TTC549 (cell line): ENCODE data around the gene RGS10.
"Not testable (repeated sequence)": the region's sequence is repeated elsewhere in the genome, so short reads cannot be mapped to it uniquely, and the experiment has no call there.

Experiments used
- FAIRE-seq: peaks from 2 replicates; lab custom pipeline; 2012; peaks lifted over from hg19 to GRCh38; lab: Jason Lieb, UNC

The RGS10 gene

DNA sequence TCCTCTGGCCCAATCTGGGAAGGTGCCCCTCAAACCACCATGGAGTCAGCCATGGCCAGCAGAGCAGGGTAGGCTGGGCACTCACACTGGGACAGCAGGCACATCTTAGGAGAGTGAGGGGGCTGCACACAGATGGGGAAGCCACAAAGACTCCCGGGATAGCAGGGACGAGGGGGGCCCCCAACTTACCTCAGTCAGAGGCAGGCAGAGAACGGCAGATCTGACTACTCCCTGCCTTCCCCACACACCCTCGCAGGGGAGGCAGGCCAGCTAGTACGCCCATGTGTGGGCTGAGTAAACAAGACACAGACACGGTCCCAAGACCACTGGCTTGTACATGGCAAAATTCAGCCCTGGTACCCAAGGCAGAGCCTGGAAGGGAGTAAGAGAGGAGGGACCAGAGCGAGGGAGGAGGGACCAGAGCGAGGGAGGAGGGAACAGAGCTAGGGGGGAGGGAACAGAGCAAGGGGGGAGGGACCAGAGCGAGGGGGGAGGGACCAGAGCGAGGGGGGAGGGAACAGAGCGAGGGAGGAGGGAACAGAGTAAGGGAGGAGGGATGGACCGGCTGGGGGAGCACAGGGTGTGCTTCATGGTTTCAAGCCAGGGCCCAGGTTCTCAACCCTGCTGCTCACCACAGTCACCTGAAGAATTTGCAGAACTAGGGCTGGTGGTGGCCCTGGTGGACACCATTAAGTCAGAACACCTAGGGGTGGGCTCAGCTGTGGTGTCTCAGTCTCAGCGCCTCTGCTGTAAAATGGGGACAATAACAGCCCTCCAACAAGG, 73.8 kb downstream of the RGS10 start:
- no peak for FAIRE-seq

DNA sequence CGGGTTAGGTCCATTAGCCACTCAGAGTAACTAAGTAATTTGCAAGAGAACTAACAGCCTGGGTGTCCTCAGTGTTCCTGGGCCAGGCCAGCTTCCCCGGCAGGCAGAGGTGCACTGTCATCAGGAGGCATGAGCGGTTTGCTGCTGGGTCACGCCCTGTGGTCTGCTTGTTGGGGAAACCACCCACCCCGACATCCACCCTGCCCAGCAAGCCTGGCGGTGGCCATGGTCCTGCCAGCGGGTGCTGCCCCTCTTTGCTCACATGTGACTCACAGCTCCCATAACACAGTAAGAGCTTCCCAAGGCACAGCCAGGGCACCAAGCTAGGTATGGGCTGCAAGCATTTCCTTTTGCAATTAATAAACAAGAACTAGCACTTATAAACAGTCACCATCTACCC, 75.9 kb downstream of the RGS10 start:
- no peak for FAIRE-seq

DNA sequence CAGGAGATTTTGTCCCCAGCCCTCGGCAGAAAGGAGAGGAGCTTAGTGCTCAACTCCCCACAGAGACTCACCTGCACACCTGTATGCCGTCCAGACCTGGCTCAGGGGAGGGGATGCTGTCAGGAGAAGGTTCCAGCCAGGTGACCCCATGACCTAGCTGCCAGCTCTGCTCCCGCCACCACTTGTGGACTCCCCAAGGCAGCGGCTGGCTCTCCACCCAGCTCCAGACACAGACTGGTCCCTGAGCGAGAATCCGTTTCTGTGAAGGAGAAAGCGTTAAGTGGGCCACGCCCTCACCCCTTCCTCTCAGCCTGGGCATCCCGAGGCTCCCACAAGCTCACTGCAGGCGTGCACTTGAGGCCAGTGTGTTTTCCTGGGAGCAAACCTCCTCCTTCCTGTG, 76.4 kb downstream of the RGS10 start:
- no peak for FAIRE-seq

DNA sequence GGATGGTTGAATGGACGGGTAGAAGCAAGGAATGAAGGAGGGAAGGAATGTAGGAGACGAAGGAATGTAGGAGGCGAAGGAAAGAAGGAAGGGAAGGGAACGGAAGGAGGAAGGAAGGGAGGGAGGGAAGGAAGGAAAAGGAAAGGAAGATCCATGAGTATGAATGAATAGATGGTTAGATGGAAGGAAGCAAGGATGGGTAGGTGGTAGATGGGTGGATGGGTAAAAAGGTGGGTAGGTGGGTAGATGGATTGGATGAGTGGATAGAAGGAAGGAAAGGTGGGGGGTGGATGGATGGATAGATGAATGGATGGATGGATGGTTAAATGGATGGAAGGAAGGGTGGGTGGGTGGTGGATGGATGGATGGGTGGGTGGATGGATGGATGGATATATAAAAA, 77.4 kb downstream of the RGS10 start:
- no peak for FAIRE-seq

DNA sequence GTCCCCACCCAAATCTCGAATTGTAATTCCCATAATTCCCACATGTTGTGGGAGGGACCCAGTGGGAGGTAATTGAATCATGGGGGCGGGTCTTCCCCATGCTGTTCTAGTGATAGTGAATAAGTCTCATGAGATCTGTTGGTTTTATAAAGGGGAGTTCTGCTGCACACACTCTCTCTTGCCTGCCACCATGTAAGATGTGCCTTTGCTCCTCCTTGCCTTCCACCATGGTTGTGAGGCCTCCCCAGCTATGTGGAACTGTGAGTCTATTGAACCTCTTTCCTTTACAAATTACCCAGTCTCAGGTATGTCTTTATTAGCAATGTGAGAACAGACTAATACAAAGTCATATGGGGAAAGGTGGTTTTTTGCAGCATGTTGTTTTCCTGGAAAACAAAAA, 79.3 kb downstream of the RGS10 start:
- not testable (repeated sequence) for FAIRE-seq

DNA sequence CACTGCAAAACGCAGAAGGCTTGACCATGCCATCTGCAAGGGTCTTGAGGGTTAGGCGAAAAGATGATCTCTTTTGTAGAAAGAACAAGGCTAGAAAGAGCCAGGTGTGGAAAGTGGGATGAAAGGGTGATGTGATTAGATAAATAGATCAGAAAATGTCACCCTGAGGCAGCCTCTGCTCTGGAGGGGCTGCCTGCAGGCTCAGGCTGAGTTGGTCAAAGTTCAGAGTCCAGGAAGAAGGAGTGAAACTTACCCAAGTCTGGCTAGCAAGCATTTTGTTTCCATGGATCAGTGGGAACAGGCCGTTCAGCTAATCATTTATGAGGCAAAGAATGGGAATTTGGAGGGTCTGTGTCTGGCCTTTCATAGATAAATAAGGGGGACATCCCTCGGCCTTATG, 79.7 kb downstream of the RGS10 start:
- no peak for FAIRE-seq

DNA sequence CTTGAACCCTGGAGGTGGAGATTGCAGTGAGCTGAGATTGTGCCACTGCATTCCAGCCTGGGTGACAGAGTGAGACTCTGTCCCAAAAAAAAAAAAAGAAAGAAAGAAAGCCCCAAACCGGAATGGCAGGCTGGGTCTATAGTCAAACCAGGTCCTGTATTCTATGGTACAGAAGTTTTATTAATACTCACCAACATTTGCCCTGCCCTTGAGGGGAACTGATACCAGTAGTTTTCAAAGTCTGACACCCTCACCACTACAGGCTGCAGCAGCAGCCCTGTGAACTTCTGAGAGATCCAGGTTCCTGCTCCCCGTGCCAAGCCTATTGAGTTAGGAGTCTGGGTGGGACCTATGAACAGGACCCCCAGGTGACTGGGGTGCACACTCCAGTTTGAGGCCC, 80.6 kb downstream of the RGS10 start:
- no peak for FAIRE-seq

DNA sequence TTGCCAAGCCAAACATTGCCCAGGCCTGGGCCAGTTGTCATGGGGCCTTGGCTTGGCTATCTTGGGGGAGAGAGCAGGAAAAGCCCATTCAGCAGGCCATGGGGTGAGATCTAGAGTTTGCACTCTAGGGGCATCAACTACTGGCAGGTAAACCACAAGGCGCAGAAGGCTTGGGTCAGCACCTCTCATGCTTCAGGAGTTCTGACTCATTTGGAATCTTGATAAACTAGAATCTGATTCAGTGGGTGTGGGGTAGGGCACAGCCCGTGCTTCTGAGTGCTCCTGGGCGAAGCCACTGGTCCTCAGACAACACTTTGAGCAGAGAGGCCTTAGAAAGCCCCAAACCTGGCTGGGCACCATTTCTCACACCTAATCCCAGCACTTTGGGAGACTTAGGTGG, 81.1 kb downstream of the RGS10 start:
- no peak for FAIRE-seq

DNA sequence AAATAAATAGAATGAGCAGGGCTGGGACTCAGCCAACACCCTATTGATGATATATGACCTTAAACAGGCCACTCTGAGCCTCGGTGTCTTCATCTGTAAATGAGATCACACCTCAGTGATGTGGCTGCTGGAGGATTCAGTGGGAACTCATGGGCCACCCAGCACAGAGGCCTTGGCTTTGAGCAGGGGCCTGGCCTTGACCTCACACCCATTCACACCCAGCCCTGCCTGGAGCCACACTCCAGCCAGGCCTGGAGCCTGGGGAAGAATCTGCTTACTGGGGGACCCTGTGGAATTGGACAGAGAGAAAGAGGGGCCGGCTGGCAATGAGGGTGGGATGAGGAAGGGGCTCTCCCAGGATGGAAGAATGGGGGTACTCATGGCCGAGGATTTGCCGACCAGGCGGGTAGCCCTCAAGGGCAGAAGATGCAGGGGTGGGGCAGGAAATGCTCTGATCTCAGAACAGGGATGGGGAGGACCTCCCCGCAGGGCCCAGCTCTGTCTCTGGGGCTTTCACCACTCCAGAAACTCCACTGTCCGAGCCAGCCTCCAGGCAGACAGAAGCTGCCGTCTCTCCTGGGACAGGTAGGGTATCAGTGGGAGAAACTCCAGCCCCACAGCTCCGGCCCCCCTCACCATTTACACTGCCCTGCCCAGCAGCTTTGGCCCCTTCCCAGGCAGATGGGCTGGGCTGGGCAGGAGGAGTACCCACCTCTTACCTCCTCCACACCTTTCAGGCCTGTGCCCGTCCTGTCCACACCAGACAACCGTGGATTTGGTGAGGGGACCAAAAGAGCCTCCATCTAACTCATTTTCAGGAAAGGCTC, 81.9 kb downstream of the RGS10 start:
- no peak for FAIRE-seq

DNA sequence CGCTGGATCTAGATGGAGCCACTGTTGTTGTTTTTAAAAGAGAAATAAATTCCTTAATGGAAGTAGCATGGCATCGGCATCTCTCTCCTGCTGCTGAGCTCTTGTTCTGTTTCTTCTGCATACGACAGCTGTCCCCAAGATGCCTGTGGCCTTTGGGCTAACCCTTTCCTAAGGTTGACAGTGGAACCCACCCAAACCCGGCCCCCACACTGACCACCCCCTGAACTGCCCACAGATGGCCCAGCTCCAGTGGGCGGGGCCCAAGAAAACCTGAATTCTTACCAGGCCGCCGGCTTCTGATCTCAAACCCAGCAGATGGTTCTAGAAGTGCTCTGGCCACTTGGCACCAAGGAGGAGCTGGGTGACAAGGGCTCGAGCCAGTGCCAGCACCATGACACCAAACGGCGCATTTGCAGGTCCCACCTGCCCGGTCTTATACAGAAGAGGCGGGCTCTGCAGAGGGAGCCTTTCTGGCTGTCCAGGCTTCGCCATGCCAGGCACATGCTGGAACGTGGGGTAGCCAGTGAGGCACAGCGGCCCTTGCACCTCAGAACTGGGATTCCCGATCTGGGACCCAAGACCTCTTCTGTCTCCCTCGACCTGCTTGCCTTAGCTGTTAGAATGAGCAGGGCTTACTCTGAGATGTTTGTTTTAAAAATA, 82.7 kb downstream of the RGS10 start:
- no peak for FAIRE-seq

DNA sequence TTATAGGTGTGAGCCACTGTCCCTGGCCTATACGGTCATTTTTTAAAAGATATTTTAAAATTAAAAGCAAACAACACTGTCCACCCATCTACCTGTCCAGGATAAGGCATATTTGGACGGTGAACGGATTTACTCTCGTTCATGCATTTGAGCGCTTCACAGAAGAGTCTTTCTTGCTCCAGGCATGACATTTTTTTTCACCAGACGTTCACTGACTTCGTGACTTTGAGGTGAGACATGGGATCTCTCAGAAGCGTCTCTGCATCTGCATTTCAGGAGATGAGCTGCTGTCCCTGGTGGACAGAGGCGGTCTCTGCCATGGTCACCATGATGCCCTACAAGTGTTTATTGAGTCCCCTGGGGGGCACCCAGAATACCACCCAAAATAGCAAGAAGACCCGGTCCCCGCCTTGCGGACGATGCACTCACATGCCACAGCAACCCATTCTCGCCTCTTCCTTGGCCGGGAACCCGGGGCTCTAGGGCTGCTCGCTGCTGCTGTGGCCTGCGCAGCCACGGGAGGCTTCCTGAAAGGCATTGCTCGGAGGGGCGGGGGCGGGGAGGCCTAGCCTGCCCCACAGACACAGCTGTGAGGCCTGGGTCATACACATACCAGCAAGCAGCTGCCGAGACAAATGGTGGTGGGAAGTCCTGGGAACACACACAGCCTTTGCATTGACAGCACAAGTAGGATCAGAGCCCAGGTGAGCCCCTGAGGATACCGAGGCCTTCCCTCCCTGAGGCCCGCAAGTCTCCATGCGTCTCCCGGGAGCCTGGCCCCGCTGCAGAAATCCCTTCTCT, 84.4 kb downstream of the RGS10 start:
- FAIRE-seq = no peak

DNA sequence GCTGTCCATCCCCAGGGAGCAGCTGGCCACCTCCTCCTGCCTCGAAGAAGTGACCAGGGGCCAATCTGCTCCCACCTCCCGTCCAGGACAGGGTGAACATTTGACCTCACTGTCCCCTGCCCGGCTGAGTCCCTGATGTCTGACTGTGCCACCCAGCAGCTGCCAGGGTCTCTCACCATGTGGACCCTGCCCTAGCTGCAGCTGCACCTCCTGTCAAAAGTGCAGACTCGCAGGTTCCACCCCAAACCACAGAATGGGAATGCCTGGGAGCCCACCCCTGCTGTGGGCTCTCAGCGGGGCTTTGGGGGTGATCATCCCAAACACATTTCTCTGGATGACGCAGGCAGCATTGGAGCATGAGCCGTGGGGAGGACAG, 86.1 kb downstream of the RGS10 start:
- no peak for FAIRE-seq

DNA sequence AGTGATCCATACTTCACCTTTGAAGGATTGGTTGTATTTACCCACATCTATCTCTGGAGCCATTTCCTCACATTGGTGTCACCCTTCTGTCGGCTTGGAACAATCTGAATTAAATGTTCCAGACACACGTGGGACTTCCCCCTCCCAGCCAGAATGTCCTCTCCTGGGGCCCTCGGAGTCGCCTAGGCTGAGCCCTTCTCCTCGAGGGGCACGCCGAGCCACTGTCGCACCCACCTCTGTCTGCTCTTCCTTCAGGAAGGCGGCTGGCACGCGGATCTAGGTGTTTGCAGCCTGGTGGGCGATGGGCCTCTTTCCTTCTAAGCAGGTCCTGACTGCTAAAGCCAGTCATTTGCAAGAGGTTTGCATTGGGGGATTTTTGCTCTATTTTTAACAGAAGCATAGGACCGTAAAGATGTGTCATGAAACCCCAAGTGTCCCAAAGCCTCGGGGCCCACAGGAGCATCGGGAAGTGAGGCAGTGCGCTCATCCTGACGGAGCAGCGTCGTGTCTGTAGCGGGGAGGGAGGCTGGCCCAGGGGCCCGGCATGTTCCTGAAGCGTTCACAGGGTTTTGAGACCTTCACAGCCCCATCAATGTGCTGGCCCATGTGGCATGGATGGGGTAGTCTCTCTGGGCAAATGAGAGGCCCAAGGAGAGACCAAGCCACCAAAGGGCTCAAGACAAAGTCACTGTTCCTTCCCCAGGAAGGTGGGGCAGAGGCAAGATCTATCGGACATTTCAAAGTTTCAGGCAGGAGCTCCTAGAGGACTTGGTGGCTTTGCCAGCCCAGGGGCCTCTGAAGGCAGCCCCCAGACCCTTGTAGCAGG, 86.7 kb downstream of the RGS10 start:
- no peak for FAIRE-seq

DNA sequence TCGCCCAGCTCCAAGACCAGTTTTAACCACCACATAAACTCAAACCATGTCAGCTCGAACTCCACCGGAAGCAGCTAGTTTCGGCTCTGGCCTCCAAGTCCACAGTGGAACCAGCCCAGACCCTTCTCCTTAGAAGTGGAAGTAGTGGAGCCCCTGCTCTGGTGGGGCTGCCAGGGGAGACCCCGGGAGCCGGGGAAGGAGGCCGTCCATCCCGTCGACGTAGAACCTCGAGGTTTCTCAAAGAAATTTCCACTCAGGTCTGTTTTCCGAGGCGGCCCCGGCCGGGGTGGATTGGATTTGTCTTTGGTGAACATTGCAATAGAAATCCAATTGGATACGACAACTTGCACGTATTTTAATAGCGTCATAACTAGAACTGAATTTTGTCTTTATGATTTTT, 87.5 kb downstream of the RGS10 start:
- no peak for FAIRE-seq

DNA sequence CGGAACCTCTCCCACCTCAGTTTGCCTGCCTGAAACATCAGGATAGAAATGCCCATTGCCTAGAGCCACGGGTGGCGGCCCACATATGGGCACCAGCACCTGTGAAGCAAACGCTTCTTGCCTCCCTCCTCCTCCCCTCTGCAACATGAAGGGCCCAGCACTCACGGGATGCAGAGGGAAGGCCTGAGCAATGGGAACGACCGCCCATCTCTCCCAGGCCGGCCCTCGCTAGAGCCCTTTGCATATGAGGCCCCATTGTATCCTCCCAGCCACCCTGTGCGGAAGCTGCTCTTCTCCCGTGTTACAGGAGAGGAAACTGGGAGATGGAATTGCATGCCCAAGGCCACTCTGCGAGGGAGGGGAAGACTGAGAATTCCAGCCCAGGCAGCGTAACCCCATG, 88.2 kb downstream of the RGS10 start:
- FAIRE-seq = no peak

DNA sequence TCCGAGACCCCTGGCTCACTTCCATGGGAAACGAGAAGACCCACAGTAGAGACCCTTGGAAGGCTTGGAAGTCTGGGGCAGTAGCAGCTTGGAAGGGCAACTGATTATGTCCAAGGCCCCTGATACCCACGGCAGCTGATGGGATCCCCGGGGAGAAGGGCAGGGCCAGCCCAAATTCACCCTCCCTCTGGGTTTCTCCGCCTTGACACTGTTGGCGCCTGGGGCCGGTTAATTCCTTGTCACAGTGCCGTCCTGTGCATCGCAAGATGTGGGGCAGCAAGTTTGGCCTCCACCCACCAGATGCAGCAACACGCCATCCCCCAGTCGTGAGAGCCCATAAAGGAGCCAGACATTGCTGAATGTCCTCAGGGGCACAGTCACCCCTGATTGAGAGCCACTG, 89.2 kb downstream of the RGS10 start:
- FAIRE-seq = no peak

DNA sequence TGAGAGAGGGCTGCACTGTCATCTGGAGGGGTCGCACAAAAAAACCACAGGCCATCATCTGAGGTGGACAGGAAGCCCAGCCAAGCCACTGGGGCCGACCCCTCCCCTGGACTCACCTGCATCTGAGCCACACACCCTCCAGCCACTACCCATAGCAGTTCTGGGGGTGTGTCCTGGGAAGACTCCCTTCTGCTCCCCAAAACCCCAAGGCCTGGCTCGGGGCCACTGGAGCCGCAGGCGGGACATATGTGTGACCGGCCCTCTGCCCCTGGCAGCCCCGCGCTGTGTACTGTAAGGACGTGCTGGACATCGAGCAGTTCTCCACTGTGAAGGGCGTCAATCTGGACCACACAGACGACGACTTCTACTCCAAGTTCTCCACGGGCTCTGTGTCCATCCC, 90.1 kb downstream of the RGS10 start:
- FAIRE-seq = no peak

DNA sequence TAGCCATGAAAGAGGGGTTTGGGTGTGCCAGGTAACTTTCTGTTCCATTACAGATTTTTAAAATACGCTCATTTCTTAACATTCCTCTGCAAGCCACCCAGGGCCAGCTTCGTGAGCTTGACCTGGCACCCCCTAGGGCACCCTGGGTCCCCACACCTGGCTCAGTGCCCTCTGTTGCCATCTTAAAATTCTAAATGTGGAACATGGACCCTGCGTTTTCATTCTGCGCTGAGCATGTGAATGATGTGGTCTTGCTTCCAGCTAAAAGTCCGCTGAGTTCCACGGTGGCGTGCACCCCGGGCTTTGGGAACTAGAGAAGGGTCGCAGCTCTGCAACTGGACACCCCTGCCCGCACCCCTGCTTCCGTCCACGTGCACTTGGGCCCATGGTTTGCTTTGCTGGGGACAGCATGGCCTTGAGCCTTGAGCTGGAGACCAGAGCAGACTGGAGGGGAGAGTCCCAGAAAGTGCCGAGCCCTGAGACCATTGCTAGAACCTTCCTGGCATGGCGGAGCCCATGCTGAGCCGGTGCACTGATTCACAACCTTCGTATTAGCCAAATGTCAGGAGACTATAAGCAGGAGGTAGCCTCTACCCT, 91.1 kb downstream of the RGS10 start:
- FAIRE-seq = no peak

DNA sequence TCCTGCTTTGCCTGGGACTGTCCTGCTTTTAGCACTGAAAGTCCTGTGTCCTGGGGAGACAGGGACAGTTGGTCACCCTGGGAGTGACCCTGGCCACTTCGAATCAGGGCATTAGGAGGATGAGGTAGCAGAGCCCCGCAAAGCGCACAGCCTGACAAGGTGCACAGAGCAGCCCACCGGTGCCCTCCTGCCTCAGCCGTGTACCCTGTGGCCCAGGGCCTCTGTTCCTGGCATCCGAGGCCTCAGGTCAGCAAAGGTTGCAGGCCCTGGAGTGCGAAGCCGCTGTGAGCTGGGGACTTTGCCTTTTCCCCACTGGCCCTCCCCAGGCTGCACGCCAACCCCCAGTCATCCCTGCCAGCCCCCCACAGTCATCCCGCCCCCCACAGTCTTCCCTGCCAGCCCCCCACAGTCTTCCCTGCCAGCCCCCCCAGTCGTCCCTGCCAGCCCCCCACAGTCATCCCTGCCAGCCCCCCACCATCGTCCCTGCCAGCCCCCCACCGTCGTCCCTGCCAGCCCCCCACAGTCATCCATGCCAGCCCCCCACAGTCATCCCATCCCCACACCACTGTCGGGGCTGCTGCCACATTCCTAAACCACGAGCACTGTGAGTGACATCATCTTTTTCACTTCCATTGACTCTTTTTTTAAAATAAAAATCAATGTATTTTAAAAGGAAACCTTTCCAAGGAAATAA, 91.8 kb downstream of the RGS10 start:
- no peak for FAIRE-seq
